ENCODE measurements around the gene PIP4K2C.

DNA sequence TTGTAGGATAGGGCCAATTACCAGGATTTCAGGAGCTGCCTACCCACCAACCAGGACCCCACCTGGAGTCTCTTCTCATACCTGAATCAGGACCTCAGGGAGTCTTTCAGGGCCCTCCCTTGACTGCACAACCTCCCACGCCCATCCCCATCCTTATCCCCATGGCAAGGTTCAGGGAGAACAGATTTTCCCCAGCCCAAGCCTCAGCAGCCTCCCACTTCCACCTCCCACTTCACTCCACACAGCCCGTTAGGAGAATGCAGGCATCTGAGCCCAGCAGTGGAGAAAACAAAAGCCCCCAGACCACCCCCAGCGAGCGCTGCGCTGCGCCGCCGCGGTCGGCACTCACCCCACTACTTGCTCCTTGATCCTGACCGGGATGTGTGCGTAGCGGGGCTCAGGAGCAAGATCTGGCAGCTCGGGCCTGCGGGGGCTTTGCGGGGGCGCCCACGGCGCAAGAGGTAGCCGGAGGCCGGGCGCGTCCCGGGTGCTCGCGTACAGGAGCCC is 40.6 kb downstream of the PIP4K2C start:
- TF ChIP-seq, protein P1, sequence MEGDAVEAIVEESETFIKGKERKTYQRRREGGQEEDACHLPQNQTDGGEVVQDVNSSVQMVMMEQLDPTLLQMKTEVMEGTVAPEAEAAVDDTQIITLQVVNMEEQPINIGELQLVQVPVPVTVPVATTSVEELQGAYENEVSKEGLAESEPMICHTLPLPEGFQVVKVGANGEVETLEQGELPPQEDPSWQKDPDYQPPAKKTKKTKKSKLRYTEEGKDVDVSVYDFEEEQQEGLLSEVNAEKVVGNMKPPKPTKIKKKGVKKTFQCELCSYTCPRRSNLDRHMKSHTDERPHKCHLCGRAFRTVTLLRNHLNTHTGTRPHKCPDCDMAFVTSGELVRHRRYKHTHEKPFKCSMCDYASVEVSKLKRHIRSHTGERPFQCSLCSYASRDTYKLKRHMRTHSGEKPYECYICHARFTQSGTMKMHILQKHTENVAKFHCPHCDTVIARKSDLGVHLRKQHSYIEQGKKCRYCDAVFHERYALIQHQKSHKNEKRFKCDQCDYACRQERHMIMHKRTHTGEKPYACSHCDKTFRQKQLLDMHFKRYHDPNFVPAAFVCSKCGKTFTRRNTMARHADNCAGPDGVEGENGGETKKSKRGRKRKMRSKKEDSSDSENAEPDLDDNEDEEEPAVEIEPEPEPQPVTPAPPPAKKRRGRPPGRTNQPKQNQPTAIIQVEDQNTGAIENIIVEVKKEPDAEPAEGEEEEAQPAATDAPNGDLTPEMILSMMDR (conservative IDR thresholded peaks at IDR 0.05 in 1 of 2, IDR thresholded peaks at IDR 0.05 in 1 of 2; ENCODE audit: extremely low read depth in 1 of 2, insufficient read depth in 1 of 2, low read depth in 1 of 2, low read length in 2 of 2) = no peak
- TF ChIP-seq EZH2 (IDR thresholded peaks at IDR 0.05; ENCODE audit: borderline replicate concordance, low read length) = no peak
